GM21367 (cell line): ENCODE measurements around the gene PLXNB2.
"Not testable (repeated sequence)": the region's sequence is repeated elsewhere in the genome, so short reads cannot be mapped to it uniquely, and the experiment has no call there.

Experiments
- ATAC-seq: cut with Tn5 transposase; IDR thresholded peaks from one replicate; pipeline ENCODE4 v1.9.1; 2021; ENCODE audit not compliant: unreplicated experiment

The PLXNB2 gene

DNA sequence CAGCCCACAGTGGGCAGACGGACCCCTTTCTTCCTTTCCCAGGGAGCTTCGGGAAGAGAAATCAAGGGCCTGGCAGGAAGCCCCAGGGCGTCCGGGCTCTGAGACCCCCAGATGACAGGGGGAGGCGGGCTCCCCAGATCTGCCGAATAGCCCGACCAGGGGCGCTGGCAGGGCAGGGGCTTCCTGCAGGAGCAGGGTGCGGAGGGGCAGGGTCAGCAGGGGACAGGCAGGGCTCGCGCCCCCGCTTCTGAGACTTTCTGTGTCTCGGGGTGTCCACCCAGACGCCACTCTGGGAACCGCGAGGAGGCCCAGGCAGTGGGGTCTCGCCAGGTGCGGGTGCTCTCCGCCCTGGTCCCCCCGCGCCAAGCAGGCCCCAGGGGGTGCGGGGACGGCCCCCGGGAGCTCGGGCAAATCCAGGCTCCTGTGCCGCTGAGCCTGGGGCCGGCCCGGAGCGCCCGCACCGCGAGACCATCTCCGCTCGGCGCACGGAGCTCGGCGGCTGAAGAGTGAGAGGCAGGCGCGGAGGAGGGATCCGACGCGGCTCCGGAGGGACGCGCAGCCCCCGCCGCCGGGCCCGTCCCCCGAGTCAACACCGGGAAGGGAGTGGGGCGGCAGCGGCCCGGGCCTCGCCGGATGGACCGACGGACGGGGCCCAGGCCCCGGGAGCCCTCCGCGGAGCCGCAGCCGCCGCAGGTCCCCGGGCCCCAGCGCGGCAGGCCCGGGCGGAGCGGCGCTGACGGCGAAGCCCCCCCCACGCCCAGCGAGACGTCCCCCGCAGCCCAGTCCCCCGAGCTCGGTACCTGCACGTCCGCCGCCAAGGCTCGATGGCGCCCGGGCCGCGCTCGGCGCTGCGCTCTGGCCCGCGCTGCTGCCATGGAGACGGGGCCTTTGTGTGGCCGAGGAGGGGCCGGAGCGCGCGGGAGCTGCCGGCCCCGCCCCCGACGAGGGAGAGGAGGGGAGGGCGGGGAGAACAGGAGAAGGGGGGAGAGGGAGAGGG lies at the start of gene PLXNB2:
Gene PLXNB2, minus strand, starts transcription at position 894 of the 997 bp plus-strand sequence. CDS start 17,062 bp downstream, outside the sequence.
- no peak for ATAC-seq

DNA sequence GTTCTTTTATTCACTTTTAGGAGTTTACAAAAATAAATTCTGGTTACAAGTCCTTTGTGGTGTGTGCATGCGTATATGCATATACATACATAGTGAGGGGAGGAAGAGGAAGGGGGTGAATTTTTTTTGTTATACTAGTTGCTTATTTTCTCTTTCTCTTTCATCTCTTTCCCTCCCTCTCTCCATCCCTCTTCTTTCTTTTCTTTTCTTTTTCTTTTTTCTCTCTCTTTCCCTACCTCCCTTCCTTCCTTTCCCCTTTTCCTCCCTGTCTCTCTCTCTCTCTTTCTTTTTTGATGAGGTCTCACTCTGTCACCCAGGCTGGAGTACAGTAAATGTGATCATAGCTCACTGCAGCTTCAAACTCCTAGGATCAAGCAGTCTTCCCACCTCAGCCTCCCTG lies 49.8 kb upstream of the PLXNB2 start:
- ATAC-seq, result no peak

DNA sequence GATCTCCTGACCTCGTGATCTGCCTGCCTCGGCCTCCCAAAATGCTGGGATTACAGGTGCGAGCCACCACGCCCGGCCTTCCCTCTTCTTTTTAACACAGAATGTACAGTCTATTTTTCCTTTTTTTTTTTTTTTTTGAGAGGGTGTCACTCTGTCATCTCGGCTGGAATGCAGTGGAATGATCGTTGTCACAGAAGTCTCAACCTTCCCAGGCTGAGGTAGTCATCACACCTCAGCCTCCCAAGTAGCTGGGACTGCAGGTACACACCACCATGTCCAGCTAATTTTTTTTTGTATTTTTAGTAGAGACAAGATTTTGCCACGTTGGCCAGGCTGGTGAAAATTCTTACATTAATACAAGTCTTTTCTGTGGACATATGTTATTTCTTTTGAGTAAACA lies 48.7 kb upstream of the PLXNB2 start:
- no peak for ATAC-seq

- no peak for ATAC-seq
These were observed 40.6 kb upstream of the PLXNB2 start for GRCh38 chr22:50348058-50348457.

DNA sequence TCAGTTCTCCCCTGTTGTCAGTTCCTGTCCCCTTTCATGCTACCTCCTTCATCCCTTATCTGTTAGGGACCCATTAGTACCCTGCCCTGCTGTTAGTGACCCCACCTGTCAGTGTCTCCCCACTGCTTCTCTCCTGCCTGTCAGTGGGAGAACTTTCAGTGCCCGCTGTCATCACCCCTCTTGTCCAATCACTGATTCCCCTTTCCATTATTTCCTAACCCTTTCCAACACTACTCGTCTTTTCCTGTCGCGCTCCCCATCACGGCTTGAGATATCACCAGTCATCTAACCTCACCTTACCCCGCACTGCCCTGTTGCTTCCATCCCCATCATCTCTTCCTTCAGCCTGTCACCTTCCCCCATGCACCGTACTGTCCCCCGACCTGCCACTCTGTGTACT lies 39.7 kb upstream of the PLXNB2 start:
- no peak for ATAC-seq

GRCh38 chr22:50346470-50346869 lies 39.0 kb upstream of the PLXNB2 start:
- no peak for ATAC-seq

DNA sequence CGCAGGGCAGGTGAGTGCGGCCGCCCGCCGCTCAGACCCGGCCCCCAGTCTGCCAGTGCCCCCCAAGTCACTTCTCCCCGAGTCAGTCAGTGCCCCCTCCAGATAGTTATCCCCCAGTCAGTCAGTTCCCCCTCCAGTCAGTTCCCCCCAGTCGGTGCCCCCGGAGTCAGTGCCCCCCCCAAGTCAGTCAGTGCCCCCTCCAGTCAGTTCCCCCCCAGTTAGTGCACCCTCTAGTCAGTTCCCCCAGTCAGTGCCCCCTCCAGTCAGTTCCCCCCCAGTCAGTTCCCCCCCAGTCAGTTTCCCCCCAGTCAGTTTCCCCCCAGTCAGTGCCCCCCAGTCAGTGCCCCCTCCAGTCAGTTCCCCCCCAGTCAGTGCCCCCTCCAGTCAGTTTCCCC lies 36.1 kb upstream of the PLXNB2 start:
- no peak for ATAC-seq

DNA sequence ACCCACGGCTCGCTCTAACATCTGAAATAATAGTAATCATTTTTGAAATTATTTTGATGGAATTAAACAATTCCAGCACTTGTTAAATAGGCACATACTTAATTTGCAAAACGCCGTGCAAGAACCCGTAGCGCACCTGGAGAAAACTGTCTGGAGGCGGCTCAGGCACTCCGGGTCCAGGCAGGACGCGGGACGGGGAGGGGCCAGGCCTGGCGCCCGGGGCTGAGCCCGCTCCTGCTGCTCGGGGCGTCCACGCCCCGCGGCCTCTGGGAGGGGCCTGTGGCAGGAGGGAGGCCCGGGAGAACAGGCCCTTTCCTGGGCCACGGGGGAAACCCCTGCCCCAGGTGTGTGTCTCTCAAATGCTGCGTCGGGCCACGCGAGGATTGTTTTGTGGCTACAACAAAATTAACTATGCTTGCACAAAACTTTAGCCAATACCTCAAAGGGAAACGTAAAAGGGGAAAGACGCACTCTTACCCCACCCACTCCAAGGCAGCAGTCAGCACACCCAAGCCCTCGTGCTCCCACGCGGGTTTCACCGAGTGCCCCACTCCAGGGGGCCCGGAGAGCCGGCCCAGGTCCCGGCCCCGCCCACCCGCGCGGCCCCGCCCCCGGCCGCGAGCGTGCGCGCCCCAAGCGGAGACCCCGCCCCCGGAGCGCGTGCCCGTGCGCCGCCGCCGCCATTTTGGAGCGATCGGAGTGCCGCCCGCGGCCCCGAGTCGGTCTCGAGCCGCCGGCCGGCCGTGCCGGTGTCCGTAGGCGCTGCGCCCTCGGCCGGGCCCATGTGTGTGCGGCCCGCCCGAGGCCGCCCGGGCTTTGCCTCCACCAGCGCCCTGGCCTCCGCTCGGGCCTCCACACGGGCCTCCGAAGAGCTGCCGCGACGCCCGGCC lies 35.5 kb upstream of the PLXNB2 start, which contains the start of gene PPP6R2:
Gene PPP6R2, plus strand, starts transcription at position 677 of the 890 bp plus-strand sequence. CDS start 50,582 bp downstream, outside the sequence.
- peak; percentile 65 for ATAC-seq

DNA sequence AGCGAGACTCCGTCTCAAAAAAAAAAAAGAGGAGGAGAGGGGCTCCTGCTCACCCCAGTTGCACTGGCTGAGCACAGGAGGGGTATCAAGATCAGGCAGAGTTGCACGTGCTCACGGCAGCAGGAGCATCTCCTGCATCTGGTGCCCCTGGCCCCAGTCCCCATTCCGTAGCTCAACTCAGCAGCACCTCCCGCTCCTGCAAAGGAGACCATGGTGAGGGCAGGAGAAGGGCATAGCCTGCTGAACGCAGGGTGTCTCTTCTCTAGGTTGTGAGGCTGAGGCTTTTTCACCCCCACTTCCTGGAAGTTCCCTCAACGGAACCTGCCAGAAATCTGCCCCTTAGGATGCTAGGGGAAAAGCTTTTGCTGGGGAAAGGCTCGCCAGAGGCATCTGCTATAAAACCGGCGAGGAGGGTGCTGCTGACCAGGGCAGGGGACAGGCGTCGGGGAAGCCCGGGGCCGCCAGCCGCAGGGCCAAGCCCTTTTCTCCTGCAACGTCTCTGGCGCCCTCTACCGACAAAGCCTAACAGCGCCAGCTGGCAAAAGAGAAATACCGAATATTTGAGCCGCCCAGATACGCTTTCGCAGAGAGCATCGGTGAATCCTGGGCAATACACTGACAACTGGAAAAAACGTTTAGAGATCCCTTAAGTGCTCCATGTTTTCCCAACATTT lies 34.7 kb upstream of the PLXNB2 start:
- ATAC-seq, result peak; percentile 67

DNA sequence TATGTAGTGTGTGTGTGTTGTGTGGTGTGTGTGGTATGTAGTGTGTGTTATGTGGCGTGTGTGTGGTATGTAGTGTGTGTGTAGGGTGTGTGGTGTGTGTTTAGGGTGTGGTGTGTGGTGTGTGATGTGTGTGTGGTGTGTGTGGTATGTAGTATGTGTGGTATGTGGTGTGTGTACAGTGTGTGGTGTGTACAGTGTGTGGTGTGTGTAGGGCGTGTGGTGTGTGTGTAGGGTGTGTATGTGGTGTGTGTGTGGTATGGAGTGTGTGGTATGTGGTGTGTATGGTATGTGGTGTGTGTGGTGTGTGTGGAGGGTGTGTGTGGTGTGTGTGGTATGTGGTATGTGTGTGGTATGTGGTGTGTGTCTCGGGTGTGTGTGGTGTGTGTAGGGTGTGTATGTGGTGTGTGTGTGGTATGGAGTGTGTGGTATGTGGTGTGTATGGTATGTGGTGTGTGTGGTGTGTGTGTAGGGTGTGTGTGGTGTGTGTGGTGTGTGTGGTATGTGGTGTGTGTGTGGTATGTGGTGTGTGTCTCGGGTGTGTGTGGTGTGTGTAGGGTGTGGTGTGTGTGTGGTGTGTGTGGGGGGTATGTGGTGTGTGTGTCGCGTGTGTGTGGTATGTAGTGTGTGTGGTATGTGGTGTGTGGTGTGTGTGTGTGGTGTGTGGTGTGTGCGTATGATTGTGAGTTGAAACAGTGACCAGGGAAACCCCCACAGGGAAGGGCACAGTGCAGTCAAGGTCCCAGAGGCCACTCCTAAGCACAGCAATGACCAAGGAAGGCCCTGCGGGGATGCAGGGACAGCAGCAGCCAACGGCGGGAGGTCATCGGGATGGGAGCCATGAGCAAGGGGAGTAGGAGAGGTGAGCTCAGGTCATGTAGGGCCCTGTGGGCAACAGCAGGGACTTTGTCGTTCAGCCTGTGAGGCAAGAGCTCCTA lies 32.8 kb upstream of the PLXNB2 start:
- no peak for ATAC-seq

DNA sequence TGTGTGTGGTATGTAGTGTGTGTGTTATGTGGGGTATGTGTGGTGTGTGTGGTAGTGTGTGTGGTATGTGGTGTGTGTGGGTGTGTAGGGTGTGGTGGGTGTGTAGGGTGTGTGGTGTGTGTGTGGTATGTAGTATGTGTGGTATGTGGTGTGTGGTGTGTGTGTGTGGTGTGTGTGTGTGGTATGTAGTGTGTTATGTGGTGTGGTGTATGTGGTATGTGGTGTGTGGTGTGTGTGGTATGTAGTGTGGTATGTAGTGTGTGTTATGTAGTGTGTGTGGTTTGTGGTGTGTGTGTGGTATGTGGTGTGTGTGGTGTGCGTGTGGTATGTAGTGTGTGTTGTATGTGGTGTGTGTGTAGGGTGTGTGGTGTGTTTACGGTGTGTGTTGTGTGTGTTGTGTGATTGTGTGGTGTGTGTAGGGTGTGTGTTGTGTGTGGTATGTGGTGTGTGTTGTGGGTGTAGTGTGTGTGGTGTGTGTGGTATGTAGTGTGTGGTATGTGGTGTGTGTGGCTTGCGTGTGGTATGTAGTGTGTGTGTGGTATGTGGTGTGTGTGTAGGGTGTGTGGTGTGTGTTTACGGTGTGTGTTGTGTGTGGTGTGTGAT lies 31.5 kb upstream of the PLXNB2 start:
- no peak for ATAC-seq

DNA sequence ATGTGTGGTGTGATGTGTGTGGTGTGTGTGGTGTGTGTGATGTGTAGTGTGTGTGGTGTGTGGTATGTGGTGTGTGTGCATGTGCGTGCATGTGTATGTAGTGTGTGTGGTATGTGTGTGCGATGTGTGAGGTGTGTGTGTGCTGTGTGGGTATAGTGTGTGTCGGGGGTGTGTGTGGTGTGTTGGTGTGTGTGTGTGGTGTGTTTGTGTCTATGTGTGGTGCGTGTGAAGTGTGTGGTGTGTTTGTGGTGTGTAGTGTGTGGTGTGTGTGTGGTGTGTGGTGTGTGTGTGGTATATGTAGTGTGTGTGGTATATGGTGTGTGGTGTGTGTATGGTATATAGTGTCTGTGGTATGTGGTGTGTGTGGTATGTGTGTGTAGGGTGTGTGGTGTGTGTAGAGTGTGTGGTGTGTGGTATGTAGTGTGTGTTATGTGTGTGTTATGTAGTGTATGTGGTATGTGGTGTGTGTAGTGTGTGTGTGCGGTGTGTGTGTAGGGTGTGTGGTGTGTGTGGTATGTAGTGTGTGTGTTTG lies 30.7 kb upstream of the PLXNB2 start:
- no peak for ATAC-seq

GRCh38 chr22:50337262-50338041 lies 30.0 kb upstream of the PLXNB2 start:
- ATAC-seq, result no peak

- not testable (repeated sequence) for ATAC-seq
These were observed 27.0 kb upstream of the PLXNB2 start for GRCh38 chr22:50334433-50334832.

GRCh38 chr22:50329236-50329635 lies 21.8 kb upstream of the PLXNB2 start:
- no peak for ATAC-seq

- no peak for ATAC-seq
These were observed 20.2 kb upstream of the PLXNB2 start for GRCh38 chr22:50327711-50328019.

DNA sequence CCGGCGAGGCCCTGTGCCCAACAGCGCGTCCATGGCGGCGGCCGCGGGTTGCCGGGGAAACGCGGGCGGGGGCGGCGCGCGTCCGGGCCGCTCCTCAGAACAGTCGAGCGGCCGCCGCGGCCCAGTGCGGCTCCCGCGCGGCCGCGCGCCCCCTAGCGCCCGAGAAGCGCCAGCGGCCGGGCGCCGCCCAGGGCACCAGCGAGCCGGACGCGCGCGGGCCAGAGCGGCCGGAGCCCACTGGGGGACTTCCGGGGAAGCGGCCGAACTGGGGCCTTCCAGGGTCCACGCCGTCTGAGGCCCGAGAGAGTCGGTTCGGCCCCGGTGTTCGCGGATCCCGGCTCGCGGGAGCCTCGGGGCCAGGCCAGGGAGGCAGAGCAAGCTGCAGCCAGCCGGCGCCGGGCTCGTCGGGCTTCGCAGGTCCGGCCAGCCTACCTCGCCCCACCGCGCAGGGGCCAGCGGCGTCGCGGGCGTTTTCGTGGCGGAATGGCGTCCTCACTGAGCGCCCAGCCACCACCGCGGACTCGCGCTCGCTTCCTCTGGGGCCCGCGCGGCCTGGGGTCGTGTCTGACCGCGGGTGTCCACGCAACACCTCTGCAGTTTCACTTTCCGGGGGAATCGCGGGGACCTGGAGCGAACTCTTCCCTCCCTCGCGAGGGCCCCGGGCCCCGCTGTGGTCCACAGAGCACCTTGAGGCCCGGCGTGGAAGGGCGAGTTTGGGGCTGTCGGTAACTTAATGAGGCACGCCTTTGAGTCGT lies 19.7 kb upstream of the PLXNB2 start, which contains the start of gene DENND6B:
Gene DENND6B, minus strand, starts transcription at position 57 of the 755 bp plus-strand sequence. Its CDS starts 24 bp downstream, at position 33.
- ATAC-seq, result peak; percentile 54
